ENCODE measurements around the gene BAZ1B.

Gene BAZ1B

DNA sequence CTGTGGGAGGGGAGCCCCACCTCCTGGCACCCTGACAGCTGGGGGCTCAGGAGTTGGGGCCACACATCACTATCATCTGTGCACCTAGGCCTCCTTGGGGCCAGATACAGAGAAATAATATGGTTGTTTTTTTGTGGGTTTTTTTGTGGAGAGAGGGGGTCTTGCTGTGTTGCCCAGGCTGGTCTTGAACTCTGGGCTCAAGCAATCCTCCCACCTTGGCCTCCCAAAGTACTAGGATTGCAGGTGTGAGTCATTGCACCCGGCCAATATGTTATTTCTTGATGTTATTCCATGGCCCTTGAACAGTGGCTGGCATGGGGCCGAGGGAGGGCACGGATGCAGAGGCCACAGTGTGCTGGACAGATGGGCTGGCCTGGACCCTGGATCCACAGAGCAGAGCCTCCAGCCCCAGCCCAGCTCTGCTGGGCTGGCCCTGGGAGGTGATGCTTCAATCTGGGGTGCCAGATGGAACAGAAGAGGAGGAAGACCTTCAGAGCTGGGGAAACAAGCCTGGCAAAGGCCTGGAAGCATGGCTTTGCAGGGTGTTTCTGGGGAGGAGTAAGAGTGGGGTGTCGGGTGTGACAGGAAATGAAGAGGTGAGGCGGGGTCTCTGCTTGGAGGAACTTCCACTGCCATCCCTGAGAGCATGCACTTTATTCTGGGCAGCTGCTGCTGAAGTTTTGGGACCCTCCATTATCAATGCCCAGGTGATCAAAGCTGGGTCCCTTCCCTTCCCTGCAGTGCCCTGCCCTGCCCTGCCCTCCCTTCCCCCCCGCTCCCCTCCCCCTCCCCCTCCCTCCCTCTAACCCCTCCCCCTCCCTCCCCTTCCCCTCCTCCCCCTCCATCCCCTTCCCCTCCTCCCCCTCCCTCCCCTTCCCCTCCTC is 92.2 kb downstream of the BAZ1B start:
- Histone ChIP-seq H3K79me2 (ENCODE audit: insufficient read depth, low read length) (no peaks in the 10 kb centered on the region), H2AFZ (ENCODE audit: low read length) (no peak overlapping the region), H3K9me2 (ENCODE audit: low read depth, low read length) (no peaks in the 10 kb centered on the region), H3K36me3 (ENCODE audit: insufficient read depth, low read length) (no peaks in the 10 kb centered on the region), H3K27me3 (ENCODE audit: insufficient read depth, low read length) (no peaks in the 10 kb centered on the region), H3K4me3 (ENCODE audit: low read depth, low read length, poor library complexity, severe bottlenecking) (no peak overlapping the region), H3K4me2 (ENCODE audit: low read length) (no peak overlapping the region), H3K9ac (ENCODE audit: low read length) (no peak overlapping the region), H3K4me1 (ENCODE audit: insufficient read depth, low read length, severe bottlenecking) (no peaks in the 10 kb centered on the region), H3K27ac (ENCODE audit: low read depth, low read length, poor library complexity, severe bottlenecking) (no peak overlapping the region), H3F3A (ENCODE audit: insufficient read depth, low read length) (no peaks in the 10 kb centered on the region), H3K9me3 (ENCODE audit: low read length) (no peaks in the 10 kb centered on the region), H4K20me1 (ENCODE audit: insufficient read depth, low read length) (no peaks in the 10 kb centered on the region)
- TF ChIP-seq EZH2 (IDR thresholded peaks at IDR 0.05; ENCODE audit: borderline replicate concordance, low read length) = no peak
- TF ChIP-seq, protein P1, sequence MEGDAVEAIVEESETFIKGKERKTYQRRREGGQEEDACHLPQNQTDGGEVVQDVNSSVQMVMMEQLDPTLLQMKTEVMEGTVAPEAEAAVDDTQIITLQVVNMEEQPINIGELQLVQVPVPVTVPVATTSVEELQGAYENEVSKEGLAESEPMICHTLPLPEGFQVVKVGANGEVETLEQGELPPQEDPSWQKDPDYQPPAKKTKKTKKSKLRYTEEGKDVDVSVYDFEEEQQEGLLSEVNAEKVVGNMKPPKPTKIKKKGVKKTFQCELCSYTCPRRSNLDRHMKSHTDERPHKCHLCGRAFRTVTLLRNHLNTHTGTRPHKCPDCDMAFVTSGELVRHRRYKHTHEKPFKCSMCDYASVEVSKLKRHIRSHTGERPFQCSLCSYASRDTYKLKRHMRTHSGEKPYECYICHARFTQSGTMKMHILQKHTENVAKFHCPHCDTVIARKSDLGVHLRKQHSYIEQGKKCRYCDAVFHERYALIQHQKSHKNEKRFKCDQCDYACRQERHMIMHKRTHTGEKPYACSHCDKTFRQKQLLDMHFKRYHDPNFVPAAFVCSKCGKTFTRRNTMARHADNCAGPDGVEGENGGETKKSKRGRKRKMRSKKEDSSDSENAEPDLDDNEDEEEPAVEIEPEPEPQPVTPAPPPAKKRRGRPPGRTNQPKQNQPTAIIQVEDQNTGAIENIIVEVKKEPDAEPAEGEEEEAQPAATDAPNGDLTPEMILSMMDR (IDR thresholded peaks at IDR 0.05; ENCODE audit: low read length) = no peak

DNA sequence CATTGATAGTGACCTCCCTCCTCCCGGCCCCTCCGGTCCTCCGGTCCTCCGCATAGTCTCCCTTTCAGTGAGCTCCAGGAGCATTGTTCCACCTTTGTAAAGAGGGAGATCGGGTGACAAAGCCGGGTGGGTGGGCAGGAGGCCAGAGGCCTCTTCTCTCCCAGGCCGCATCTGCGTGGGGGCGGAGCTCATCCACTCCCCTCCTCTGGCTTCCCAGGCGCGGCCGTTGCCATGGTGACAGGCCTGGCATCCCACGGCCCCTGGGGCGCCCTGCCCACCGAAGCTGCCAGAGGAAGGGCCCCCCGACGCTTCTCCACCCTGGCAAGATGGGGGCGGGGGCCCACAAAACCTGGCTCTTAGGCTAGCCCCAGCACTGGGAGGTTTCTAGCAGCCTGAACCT is 92.9 kb downstream of the BAZ1B start:
- Histone ChIP-seq H3K27ac (ENCODE audit: low read depth, low read length, poor library complexity, severe bottlenecking) (no peak overlapping the region), H3K9me3 (ENCODE audit: low read length) (no peaks in the 10 kb centered on the region), H3K36me3 (ENCODE audit: insufficient read depth, low read length) (no peaks in the 10 kb centered on the region), H4K20me1 (ENCODE audit: insufficient read depth, low read length) (no peaks in the 10 kb centered on the region), H3K4me1 (ENCODE audit: insufficient read depth, low read length, severe bottlenecking) (peaks cover under 1% of the 10 kb centered on the region), H3K9me2 (ENCODE audit: low read depth, low read length) (no peaks in the 10 kb centered on the region), H3K9ac (ENCODE audit: low read length) (no peak overlapping the region), H3K79me2 (ENCODE audit: insufficient read depth, low read length) (no peaks in the 10 kb centered on the region), H3K27me3 (ENCODE audit: insufficient read depth, low read length) (no peaks in the 10 kb centered on the region), H3K4me2 (ENCODE audit: low read length) (no peak overlapping the region), H3F3A (ENCODE audit: insufficient read depth, low read length) (no peaks in the 10 kb centered on the region), H2AFZ (ENCODE audit: low read length) (no peak overlapping the region), H3K4me3 (ENCODE audit: low read depth, low read length, poor library complexity, severe bottlenecking) (no peak overlapping the region)
- TF ChIP-seq EZH2 (IDR thresholded peaks at IDR 0.05; ENCODE audit: borderline replicate concordance, low read length) = no peak
- TF ChIP-seq, protein P1 (IDR thresholded peaks at IDR 0.05; ENCODE audit: low read length) = no peak

DNA sequence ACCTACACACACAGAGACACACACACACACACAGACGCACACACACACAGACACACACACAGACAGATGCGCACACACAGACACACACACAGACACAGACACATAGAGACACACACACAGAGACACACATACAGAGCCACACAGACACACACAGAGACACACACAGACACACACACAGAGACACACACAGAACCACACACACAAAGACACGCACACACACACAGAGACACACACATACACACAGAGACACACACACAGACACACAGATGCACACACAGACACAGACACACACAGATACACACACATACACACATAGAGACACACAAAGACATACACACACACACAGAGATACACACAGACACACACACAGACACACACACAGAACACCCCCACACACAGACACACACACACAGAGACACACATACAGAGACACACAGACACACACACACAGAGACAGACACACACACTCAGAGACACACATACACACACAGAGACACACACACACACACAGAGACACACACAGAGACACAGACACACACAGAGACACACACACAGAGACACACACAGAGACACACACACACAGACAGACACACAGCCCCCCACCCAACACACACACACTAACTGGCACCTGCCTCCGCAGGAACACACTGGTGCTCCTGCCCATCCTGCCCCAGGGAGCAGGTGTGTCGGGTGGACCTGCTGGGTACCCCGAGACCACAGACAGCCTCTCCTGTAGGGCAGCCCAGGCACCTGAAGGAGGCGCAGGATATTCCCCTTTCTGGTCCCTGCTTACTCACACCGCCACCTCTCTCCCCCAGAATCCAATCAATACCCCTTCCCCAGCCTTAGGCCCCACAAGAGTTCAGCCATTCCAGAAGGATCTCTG is 93.9 kb downstream of the BAZ1B start:
- Histone ChIP-seq H3K4me3 (ENCODE audit: low read depth, low read length, poor library complexity, severe bottlenecking) (no peak overlapping the region), H3K36me3 (ENCODE audit: insufficient read depth, low read length) (no peaks in the 10 kb centered on the region), H3K79me2 (ENCODE audit: insufficient read depth, low read length) (no peaks in the 10 kb centered on the region), H3K27me3 (ENCODE audit: insufficient read depth, low read length) (peaks cover 5% of the 10 kb centered on the region; the same call in 1 of the 2 replicates), H3K27ac (ENCODE audit: low read depth, low read length, poor library complexity, severe bottlenecking) (no peak overlapping the region), H3F3A (ENCODE audit: insufficient read depth, low read length) (no peaks in the 10 kb centered on the region), H4K20me1 (ENCODE audit: insufficient read depth, low read length) (no peaks in the 10 kb centered on the region), H3K9me3 (ENCODE audit: low read length) (no peaks in the 10 kb centered on the region), H2AFZ (ENCODE audit: low read length) (no peak overlapping the region), H3K4me1 (ENCODE audit: insufficient read depth, low read length, severe bottlenecking) (peaks cover 5% of the 10 kb centered on the region), H3K4me2 (ENCODE audit: low read length) (no peak overlapping the region), H3K9ac (ENCODE audit: low read length) (no peak overlapping the region), H3K9me2 (ENCODE audit: low read depth, low read length) (no peaks in the 10 kb centered on the region)
- TF ChIP-seq EZH2 (IDR thresholded peaks at IDR 0.05; ENCODE audit: borderline replicate concordance, low read length) = no peak
- TF ChIP-seq, protein P1 (IDR thresholded peaks at IDR 0.05; ENCODE audit: low read length) = peak; percentile 22; the same call in 1 of the 2 replicates

Measured in OCI-LY1 (cell line).